GM18499 (cell line): ENCODE measurements around the gene HASPIN.
"Not testable (repeated sequence)": the region's sequence is repeated elsewhere in the genome, so short reads cannot be mapped to it uniquely, and the experiment has no call there.

Experiments used
- ATAC-seq: cut with Tn5 transposase; IDR thresholded peaks from one replicate; pipeline ENCODE4 v1.9.1; 2021; ENCODE audit warnings: moderate number of reproducible peaks; ENCODE audit not compliant: insufficient read depth, unreplicated experiment

The HASPIN gene

GRCh38 chr17:3732210-3732621 is 8.5 kb downstream of the HASPIN start:
- no peak for ATAC-seq

GRCh38 chr17:3734911-3735276 is 11.2 kb downstream of the HASPIN start:
- ATAC-seq = not testable (repeated sequence)

- no peak for ATAC-seq
Measured at GRCh38 chr17:3735515-3735914, 11.8 kb downstream of the HASPIN start.

GRCh38 chr17:3738562-3739295 is 15.0 kb downstream of the HASPIN start:
- ATAC-seq = no peak

- no peak for ATAC-seq
Measured at GRCh38 chr17:3739422-3740124, 15.9 kb downstream of the HASPIN start.

- no peak for ATAC-seq
Measured at GRCh38 chr17:3740611-3741073, 16.9 kb downstream of the HASPIN start.

DNA sequence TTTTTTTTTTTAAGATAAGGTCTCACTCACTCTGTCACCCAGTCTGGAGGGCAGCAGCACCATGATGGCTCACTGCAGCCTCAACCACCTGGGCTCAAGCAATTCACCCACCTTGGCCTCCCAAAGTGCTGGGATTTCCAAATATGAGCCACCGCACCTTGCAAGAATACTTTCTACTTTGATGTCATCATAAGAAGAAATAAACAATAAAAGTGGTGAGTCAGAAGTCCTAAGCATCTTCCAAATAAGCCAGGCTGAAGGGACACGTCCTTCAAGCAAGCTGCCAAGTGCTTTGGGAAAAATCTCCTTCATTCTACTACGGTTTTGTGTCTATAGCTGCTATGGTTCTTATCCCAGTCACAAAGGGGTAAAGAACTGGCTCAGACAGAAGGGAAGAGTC is 20.3 kb downstream of the HASPIN start:
- no peak for ATAC-seq

DNA sequence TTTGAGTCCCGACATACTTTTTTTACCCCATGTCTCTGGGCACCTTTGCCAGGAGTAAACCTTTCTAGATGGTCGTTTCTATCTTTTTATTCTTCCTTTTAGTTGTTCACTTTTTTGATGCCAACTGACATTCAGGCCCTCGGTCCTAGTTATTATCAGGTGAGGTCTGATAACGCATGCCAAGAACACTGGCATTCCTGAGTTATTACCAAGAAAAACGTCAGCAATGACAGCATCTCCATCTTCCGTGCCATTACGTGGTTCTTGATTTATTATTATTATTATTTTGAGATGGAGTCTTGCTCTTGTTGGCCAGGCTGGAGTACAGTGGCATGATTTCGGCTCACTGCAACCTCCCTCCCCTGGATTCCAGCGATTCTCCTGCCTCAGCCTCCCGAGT is 21.4 kb downstream of the HASPIN start:
- ATAC-seq = no peak

- no peak for ATAC-seq
Measured at GRCh38 chr17:3747805-3748204, 24.1 kb downstream of the HASPIN start.

- no peak for ATAC-seq
Measured at GRCh38 chr17:3748576-3748975, 24.9 kb downstream of the HASPIN start.

GRCh38 chr17:3750296-3750695 is 26.6 kb downstream of the HASPIN start:
- ATAC-seq = no peak

DNA sequence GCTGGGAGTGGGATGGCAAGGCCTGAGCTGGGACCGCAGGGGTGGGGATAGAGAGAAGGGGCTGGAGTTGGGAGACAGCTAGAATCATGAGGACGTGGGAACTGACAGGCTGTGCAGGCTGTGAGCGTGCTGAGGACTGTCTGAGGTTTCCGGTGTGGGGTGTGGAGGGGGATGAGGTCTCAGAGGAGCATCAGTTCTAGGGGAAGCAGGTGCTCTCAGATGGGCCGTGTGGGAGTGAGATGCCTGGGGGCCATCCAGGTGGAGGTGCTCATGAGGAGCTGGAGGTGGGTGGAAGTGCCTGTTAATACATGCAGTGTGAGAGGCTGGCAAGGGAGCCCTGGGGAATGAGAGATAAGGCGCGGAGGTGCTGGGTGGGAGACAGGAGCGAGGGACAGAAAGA is 27.2 kb downstream of the HASPIN start:
- ATAC-seq = no peak

DNA sequence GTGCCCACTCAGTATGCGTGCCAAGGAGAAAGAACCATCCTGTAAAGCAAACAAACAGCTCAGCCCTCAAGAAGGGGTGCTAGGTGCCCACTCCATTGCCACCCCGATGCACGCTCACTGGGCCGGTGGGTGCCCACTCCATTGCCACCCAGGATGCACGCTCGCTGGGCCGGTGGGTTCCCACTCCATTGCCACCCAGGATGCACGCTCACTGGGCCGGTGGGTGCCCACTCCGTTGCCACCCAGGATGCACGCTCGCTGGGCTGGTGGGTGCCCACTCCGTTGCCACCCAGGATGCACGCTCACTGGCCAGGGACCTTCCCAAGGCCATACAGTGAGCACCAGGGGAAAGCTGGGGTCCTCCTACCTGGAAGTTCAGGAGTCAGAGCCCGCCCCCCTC is 28.1 kb downstream of the HASPIN start:
- no peak for ATAC-seq

DNA sequence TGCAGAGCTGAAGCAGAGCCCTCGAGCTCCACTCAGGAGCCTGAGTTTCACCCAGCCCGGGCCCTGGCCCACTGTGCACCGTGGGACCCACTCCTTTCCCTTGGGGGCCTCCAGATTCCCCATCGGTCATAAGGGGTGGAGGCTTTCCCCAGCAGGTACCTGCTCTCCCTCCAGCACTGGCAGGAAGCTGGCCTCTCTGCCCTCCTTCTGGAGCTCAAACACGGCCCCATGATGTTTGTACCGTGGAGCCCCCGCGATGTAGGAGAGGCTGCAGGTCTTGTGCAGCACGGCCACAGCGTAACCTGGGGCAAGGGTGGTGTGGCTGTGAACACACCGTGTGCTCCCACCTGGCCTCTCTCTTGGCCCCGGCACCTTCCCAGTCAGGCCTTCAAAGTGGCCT is 29.9 kb downstream of the HASPIN start:
- no peak for ATAC-seq

DNA sequence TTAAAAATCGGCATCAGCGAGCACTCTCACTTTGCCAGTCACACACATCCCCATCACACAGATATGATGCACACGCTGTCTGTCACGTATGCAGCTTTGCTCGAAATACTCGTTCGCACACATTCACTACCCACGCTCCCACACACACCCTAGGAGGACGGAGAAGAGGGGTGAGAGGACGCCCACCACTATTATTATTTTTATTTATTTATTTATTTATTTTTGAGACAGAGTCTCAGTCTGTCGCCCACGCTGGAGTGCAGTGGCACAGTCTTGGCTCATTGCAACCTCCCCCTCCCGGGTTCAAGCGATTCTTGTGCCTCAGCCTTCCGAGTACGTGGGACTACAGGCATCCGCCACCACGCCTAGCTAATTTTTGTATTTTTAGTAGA is 30.4 kb downstream of the HASPIN start:
- ATAC-seq = no peak

DNA sequence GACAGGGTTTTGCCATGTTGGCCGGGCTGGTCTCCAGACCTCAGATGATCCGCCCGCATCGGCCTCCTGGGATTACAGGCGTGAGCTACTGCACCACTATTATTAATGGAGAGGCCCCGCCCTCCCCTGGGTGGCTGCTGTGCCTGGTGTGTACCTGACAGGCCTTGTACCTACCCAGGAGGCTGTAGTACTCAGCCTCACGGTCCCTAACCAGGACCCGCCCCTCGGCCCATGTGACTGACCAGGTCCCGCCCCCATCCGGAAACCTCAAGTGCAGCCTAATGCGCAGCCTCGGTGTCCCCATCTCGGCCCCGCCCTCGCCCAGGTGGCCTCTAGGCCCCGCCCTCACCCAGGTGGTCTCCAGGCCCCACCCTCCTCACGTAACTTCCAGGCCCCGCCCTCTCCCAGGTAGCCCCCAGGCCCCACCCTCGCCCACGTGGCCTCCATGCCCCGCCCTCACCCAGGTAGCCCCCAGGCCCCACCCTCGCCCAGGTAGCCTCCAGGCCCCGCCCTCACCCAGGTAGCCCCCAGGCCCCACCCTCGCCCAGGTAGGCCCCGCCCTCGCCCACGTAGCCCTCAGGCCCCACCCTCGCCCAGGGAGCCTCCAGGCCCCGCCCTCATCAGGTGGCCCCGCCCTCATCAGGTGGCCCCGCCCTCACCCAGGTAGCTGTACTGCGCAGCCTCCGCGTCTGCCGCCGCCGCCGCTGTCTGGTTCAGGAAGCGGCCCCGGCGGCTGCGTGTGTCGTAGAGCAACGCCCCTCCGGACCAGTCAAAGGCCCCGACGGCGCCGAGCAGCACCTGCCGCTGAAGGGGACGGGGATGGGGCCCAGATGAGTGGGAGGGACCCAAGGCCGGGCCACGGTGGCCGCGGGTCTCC is 31.0 kb downstream of the HASPIN start:
- ATAC-seq = no peak

DNA sequence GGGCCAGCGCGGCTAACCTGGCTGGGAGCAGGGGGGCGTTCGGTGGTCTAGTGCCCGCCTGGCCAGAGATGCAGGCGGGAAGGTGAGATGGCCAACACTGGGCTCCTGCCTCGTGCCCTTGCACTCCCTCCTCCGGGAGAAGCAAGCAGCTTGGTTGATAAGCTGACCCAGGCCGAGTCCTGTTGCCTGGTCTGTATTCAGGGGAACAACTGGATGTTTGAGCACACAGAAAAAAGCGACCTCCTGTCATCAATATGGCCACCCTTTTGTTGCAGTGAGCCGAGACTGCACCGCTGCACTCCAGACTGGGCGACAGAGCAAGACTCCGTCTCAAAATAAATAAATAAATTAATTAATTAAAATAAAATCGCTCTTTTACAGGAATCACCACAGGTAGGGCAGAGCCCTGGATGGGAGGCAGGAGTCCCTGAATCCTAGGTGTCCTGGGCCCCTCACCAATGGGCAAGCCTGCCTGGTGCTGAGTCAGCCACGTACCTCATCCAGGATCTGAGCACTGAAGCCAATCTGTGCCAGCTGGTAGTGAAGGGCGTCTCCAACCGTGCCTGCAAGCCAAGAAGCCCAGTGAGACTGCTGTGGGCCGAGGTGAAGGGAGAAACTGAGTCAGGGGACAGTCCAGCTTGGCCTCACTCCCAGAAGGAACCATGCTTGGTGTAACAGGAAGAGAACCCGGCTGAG is 31.8 kb downstream of the HASPIN start:
- no peak for ATAC-seq

DNA sequence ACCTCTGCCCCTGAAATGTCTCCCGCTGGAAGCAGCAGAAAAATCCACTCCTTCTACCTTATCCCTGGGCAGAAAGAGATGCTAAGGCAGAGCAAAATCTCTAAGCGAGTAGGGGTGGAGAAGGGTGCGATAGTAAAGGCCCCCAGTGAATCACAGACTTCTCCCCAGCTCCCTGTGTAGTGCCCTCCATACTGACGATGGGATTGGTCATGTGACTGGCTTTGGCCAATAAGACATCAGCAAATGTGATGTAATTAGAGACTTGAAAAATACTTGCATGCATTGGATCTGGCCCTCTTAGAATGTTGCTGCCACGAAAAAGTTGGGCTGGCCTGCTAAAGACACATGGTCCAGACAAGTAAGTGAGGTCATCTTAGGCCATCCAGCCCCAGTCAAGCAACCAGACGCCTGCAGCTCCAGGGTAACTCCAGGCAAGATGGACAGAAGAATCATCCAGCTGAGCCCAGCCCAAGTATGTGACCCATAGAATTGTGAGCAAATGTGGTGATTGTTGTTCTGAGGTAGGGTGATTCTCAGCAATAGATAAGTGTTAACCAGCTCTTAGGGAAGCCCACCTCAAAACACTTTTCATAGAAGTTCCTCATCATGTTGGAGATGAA is 36.0 kb downstream of the HASPIN start:
- ATAC-seq = no peak

DNA sequence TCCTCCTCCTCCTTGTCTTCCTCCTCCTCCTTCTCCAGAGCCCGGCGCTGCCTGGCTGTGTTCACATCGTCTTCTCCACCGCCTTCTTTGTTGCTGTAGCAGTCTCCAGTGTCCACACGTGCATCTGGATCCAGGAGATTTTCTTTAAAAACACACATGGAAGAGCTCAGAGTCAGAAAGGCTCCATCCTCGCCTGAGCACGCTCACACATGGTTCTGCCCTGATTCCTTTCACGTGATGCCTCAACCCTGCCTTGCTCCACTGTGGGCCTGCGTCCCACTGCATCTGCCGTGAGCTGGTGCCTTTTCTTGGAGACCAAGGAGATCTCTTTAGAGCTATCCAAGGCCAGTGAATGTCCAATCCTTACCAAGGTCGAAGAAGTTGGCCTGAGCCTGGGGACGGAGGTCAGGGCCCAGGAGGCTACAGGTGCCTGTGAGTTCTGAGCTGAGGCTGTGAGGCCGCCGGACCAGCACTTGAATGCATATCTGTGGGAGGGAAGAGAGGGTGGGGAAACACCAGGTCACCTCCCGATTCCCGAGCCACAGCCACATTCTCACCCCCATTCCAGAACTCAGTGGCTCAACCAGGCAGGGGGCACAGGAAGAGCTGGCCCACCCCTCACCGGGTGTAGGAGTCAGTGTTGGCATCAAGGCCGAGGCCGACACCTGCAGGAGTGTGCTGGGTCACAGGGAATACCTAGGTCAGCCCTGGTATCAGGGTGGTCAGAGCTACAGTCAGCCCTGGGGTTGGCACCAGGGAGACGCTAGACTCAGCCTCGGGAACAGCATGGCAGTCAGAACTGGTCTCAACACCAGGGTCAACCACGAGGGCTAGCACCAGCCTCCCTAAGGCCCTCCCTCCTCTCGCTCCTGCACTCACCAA is 37.6 kb downstream of the HASPIN start:
- ATAC-seq = no peak
